BLaER1 treated with 17β-estradiol and CSF1 and Interleukin-3, amounts not matched to agents 10 nM and 100 nM (cell line): ENCODE results near the gene MC4R.

Experiments
- H3K27ac ChIP-seq, 11 experiments: shearing (Covaris generic); formaldehyde crosslinking; 2 replicates each; pipeline ENCODE4 v1.8.1; 2022
- H3K27me3 ChIP-seq, 11 experiments: shearing (Covaris generic); formaldehyde crosslinking; 2 replicates each; pipeline ENCODE4 v1.8.1; 2022
- H3K36me3 ChIP-seq, 11 experiments: shearing (Covaris generic); formaldehyde crosslinking; 2 replicates each; pipeline ENCODE4 v1.8.1; 2022
- H3K4me1 ChIP-seq, 10 experiments: shearing (Covaris generic); formaldehyde crosslinking; 2 replicates each; pipeline ENCODE4 v1.8.1; 2022
- H3K4me2 ChIP-seq, 11 experiments: shearing (Covaris generic); formaldehyde crosslinking; 2 replicates each; pipeline ENCODE4 v1.8.1; 2022
- H3K4me3 ChIP-seq, 10 experiments: shearing (Covaris generic); formaldehyde crosslinking; 2 replicates each; pipeline ENCODE4 v1.8.1; 2022
- H3K9ac ChIP-seq, 11 experiments: shearing (Covaris generic); formaldehyde crosslinking; 2 replicates each; pipeline ENCODE4 v1.8.1; 2022
- H3K9me3 ChIP-seq, 11 experiments: shearing (Covaris generic); formaldehyde crosslinking; replicated peaks in 1 of 11; 2 replicates each; pipeline ENCODE4 v1.8.1; 2022
- H4K20me1 ChIP-seq, 11 experiments: shearing (Covaris generic); formaldehyde crosslinking; 2 replicates each; pipeline ENCODE4 v1.8.1; 2022
- Cebpa-rat ChIP-seq, 11 experiments: shearing (Covaris generic); IDR thresholded peaks; 2 replicates each; pipeline ENCODE4 v1.8.1; 2022

Gene MC4R

DNA sequence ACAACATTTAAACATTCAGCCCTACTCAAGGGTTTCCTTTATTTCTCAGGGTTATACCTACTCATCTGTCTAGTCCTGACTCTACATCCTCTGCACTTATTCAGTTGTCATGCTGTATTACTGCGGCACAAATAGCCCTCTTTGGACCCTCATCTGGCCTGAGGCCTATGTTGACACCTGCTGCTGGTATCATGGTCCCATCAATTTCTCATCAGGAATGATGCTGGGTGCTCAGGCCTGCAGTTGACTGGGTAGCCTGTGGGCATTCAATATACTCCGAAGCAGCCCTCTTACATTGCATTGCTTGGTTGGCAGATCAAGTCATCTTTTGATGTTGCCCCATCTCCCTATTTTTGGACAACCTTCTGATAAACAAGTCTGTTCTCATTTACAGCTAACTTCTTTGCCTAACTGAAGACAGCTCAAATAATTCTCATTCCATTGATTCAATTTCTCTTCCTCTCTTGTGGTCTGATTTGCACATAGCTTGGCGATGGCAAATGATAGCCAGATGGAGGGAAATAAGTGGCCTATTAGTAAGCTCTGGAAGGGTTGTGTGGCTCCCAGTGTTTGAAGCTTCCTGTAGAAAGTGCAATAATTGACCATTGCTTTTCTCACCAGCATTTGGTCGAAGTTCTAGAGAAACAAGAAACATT, 19.1 kb upstream of the MC4R start:
- H4K20me1 ChIP-seq: no peaks in the 10 kb centered on the region
- no peaks in the 10 kb centered on the region for H3K27me3 ChIP-seq
- no peaks in the 10 kb centered on the region for H3K36me3 ChIP-seq
- no peaks in the 10 kb centered on the region for H3K9me3 ChIP-seq
- no peak overlapping the region for H3K4me3 ChIP-seq
- H3K4me1 ChIP-seq: peaks cover 0 to 12% (median 9%) of the 10 kb centered on the region in 10 experiments; a peak in 10 of 20 replicates
- H3K4me2 ChIP-seq: peak overlapping the region in 2 of 11 experiments; percentile 1 to 10; a peak in 1 of 22 replicates
- no peak overlapping the region for H3K9ac ChIP-seq
- TF ChIP-seq Cebpa-rat (IDR thresholded peaks at IDR 0.05): no peak
- no peak overlapping the region for H3K27ac ChIP-seq

DNA sequence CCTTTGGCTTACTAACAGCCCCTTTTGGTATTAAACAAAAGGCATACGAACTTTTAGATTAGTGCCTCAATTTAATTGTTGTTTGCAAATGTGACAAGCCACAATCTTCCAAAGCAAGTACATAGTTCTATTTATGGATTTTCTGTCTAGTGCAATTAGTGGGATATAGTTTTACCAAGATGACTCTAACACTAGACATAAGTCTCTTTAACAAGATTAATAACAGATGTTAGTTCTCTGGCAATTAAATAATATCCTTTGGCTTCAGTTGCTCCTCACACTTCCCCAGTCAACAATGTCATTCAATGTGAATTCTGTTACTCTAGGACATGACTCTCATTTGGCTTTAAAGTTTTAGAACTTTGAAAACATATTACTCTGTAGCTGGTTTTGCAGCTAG, 16.7 kb upstream of the MC4R start:
- Histone ChIP-seq H3K4me3 (no peak overlapping the region), H3K27me3 (no peaks in the 10 kb centered on the region), H3K4me1 (no peaks in the 10 kb centered on the region), H3K27ac (no peak overlapping the region), H3K4me2 (no peak overlapping the region), H3K9me3 (no peaks in the 10 kb centered on the region), H3K36me3 (no peaks in the 10 kb centered on the region), H4K20me1 (no peaks in the 10 kb centered on the region), H3K9ac (no peak overlapping the region)
- no peak for TF ChIP-seq Cebpa-rat (IDR thresholded peaks at IDR 0.05)

DNA sequence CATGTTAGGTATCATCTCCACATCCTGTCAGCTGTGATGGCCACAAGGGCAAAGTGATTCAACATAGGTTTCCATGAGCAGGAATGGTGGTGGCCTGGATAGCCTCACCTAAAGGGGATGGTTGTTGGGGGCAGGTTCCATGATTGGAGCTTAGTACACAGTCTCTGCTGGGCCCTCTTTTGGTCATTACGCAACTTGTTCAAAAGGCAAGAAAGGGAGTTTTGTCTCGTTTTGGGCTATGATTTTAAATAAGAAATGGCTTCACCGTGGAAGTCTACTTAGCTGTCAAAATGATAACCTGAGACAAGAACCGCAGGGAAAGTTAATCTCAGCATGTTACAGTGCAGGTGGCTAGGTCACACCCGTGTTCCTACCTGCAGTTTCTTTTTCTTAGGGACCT, 13.1 kb upstream of the MC4R start:
- H3K27me3 ChIP-seq: no peaks in the 10 kb centered on the region
- no peak overlapping the region for H3K4me2 ChIP-seq
- no peaks in the 10 kb centered on the region for H3K9me3 ChIP-seq
- TF ChIP-seq Cebpa-rat (IDR thresholded peaks at IDR 0.05): peak in 4 of 11 experiments; percentile 16 to 74 (median 32); a peak in 3 of 22 replicates
- no peaks in the 10 kb centered on the region for H3K4me1 ChIP-seq
- no peak overlapping the region for H3K27ac ChIP-seq
- no peaks in the 10 kb centered on the region for H4K20me1 ChIP-seq
- no peaks in the 10 kb centered on the region for H3K36me3 ChIP-seq
- H3K4me3 ChIP-seq: no peak overlapping the region
- no peak overlapping the region for H3K9ac ChIP-seq

DNA sequence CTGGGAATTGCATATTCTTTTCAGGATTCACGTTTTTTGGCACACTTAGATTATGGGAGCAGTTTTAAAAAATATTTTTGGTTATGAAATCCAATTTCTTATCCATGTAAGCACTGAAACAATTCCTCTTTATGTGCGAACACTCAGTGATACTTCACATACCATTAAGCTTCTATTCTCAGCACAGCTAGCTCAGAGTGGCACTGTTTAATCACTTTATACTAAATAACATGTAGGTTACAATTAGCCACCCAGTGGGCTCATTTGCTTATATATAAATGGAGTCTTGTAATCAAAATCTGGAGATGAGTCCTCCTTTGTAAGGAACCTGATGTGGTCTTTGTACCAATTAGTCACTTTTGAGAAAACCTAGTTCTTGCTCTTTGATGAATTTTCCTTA, 11.3 kb upstream of the MC4R start:
- Histone ChIP-seq H3K4me3 (no peak overlapping the region), H3K4me1 (no peaks in the 10 kb centered on the region), H3K9ac (no peak overlapping the region), H3K36me3 (no peaks in the 10 kb centered on the region), H3K27ac (no peak overlapping the region), H3K27me3 (no peaks in the 10 kb centered on the region), H4K20me1 (no peaks in the 10 kb centered on the region), H3K9me3 (no peaks in the 10 kb centered on the region), H3K4me2 (no peak overlapping the region)
- no peak for TF ChIP-seq Cebpa-rat (IDR thresholded peaks at IDR 0.05)

DNA sequence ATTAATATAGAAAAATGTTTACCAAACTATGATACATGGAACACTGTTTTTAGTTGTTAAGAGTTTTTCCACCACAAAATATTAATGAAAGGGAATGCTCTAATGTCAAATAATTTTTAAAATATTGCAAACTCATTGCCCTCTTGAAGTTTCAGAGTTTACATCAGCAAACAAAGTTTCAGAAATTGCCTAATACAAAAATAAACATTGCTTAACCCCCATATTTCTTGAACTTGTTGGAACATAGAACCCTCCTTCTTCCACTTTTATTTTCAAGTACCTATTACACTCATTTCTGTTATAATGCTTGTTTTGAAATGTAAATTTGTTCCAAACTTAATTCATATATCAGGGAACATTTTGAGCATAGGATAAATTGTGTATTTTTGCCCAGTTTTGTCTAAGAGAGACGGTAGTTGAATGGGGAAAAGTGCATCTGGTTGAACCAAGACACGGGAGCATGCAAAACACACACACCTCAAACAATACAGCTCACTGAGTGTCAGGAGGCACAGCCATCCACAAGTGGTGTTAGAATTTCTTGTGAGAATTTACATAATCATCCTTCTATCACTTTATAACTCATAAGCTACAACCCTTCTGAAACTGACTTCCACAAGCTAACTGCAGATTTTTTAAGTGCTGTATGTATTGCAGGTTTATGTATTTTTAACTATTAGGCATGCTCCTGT, 5.3 kb upstream of the MC4R start:
- Histone ChIP-seq H3K27me3 (no peaks in the 10 kb centered on the region), H3K9me3 (no peaks in the 10 kb centered on the region), H3K9ac (no peak overlapping the region), H3K4me3 (no peak overlapping the region), H4K20me1 (no peaks in the 10 kb centered on the region), H3K27ac (no peak overlapping the region), H3K36me3 (no peaks in the 10 kb centered on the region), H3K4me1 (peaks cover 0 to 5% (median 2%) of the 10 kb centered on the region in 10 experiments; a peak in 9 of 20 replicates), H3K4me2 (no peak overlapping the region)
- no peak for TF ChIP-seq Cebpa-rat (IDR thresholded peaks at IDR 0.05)

DNA sequence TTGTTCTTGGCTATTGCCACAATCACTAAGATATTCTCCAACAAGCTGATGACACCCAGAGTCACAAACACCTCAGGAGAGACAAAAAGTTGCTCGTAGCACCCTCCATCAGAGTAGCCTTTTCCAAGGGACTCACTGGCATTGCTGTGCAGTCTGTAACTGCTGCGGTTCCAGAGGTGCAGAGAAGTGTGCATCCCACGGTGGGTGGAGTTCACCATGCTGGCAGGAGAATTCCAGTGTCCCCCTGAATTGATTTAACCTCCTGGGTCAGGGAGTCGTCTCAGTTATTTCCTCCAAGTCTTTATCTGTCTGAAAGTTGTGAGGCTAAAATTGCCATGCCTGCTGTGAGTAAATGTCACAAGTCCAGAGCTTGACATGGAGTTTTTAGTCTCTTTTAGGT, 443 bp downstream of the MC4R start:
- no peak overlapping the region for H3K27ac ChIP-seq
- H3K9ac ChIP-seq: no peak overlapping the region
- no peaks in the 10 kb centered on the region for H4K20me1 ChIP-seq
- no peaks in the 10 kb centered on the region for H3K27me3 ChIP-seq
- H3K4me2 ChIP-seq: peak overlapping the region; percentile 17 to 67 (median 47); a peak in 16 of 22 replicates
- TF ChIP-seq Cebpa-rat (IDR thresholded peaks at IDR 0.05): no peak
- no peaks in the 10 kb centered on the region for H3K36me3 ChIP-seq
- H3K4me3 ChIP-seq: no peak overlapping the region
- no peaks in the 10 kb centered on the region for H3K9me3 ChIP-seq
- H3K4me1 ChIP-seq: peaks cover 0 to 14% (median 7%) of the 10 kb centered on the region in 10 experiments; a peak in 11 of 20 replicates

DNA sequence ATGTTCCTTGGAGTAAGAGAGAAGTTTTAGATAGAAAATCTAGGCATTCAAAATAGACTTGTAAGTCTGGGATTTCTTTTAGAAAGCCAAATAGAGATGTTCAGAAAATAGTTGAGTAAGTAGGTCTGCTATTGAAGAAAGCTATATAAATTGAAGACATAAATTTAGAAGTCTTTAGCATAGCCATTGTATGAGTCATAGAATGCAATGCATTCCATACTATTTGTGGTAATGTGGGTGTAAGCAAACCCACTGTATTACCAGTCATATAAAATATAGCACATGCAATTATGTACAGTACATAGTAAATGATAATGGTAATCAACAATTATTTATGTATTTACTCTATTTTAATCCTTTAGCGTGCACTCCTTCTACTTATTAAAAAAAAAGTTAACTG, 14.1 kb downstream of the MC4R start:
- H3K4me1 ChIP-seq: no peaks in the 10 kb centered on the region

DNA sequence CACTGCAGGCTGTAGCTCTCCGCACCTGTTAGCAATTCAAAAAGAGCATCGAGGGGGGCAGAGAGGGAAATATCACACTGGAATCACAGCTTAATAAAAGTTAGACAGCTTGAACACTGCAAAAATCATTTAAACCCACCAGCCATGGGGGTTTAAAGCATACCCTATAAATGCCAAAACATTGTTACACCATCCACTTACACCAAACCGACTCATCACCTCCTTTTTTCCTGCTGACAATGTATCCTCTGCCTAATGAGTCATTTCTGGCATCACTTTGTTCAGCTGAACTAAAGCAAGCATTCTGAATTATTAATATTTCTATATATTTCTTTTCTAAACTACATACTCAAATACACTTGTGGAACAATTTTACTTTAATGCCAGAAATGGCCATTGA, 21.6 kb downstream of the MC4R start:
- no peaks in the 10 kb centered on the region for H3K36me3 ChIP-seq
- no peaks in the 10 kb centered on the region for H3K27me3 ChIP-seq
- H3K9me3 ChIP-seq: no peaks in the 10 kb centered on the region
- TF ChIP-seq Cebpa-rat (IDR thresholded peaks at IDR 0.05): no peak
- H3K4me3 ChIP-seq: no peak overlapping the region
- no peak overlapping the region for H3K27ac ChIP-seq
- no peaks in the 10 kb centered on the region for H3K4me1 ChIP-seq
- no peak overlapping the region for H3K9ac ChIP-seq
- no peak overlapping the region for H3K4me2 ChIP-seq
- H4K20me1 ChIP-seq: no peaks in the 10 kb centered on the region

More for the DNA sequence above, 14.1 kb downstream of the MC4R start:
- TF ChIP-seq Cebpa-rat (IDR thresholded peaks at IDR 0.05): no peak
- no peaks in the 10 kb centered on the region for H4K20me1 ChIP-seq
- no peaks in the 10 kb centered on the region for H3K9me3 ChIP-seq
- no peak overlapping the region for H3K27ac ChIP-seq
- no peaks in the 10 kb centered on the region for H3K27me3 ChIP-seq
- no peak overlapping the region for H3K4me2 ChIP-seq
- no peaks in the 10 kb centered on the region for H3K36me3 ChIP-seq
- H3K9ac ChIP-seq: no peak overlapping the region
- H3K4me3 ChIP-seq: no peak overlapping the region

DNA sequence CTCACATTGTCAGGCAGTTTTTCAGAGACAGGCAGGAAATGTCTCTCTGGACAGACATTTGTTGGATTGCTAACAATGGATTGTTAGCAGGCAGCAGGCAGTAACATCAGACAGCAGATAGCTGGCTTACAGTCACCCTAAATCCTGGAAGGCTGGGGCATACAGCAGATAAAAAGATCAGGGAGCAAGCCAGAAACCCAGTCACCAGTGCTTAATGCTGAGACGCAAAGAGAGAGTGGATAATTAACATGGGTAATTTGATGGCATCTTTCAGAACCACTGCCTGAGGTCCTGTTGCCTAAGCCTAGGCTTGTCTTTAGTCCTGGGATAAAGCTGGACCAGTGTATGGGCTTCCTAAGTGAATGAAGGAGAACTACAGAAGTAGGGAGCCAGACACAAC, 22.4 kb downstream of the MC4R start:
- no peaks in the 10 kb centered on the region for H3K4me1 ChIP-seq
- no peak overlapping the region for H3K4me2 ChIP-seq
- no peak for TF ChIP-seq Cebpa-rat (IDR thresholded peaks at IDR 0.05)
- H4K20me1 ChIP-seq: no peaks in the 10 kb centered on the region
- no peak overlapping the region for H3K4me3 ChIP-seq
- no peaks in the 10 kb centered on the region for H3K36me3 ChIP-seq
- H3K9ac ChIP-seq: no peak overlapping the region
- H3K27me3 ChIP-seq: no peaks in the 10 kb centered on the region
- H3K9me3 ChIP-seq: no peaks in the 10 kb centered on the region
- no peak overlapping the region for H3K27ac ChIP-seq

DNA sequence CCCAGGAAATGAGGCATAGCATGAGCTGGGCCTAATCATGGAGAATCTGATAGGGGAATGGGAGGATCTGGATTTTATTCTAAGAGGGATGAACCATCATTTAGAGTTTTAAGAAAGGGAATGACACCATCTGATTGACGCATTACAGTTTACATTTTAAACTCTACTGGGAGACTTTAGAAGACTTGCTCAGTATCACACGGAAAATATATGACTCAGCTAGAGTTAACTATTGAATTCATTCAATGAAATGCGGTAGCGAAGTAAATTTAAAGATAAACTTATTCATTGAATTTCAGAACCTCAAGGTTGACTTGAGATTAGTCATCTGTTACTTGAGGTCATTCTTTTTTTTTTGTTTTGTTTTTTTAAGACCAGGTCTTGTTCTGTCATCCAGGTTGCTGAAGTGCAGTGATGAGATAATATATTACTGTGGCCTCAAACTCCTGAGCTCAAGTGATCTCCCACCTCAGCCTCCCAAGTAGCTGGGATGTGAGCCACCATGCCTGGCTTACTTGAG, 25.0 kb downstream of the MC4R start:
- H4K20me1 ChIP-seq: no peaks in the 10 kb centered on the region
- H3K9ac ChIP-seq: no peak overlapping the region
- no peak for TF ChIP-seq Cebpa-rat (IDR thresholded peaks at IDR 0.05)
- H3K36me3 ChIP-seq: no peaks in the 10 kb centered on the region
- H3K4me1 ChIP-seq: no peaks in the 10 kb centered on the region
- no peaks in the 10 kb centered on the region for H3K27me3 ChIP-seq
- no peak overlapping the region for H3K4me3 ChIP-seq
- no peak overlapping the region for H3K4me2 ChIP-seq
- no peaks in the 10 kb centered on the region for H3K9me3 ChIP-seq
- H3K27ac ChIP-seq: no peak overlapping the region
